Stomach (tissue), 4 donors: ENCODE data around the gene ERN1.

Experiments used
- EP300 ChIP-seq: sonication (generic); formaldehyde crosslinking; IDR thresholded peaks from one replicate; pipeline ENCODE4 v1.6.1; 2017; ENCODE audit warnings: antibody characterized with exemption
- POLR2A ChIP-seq, 4 donors: fragments of 450-650 bp; IDR thresholded peaks; one replicate each; pipeline ENCODE4 v1.6.1; 2016; ENCODE audit warnings: antibody characterized with exemption in 4 of 4, control low read depth in 2 of 4, mild to moderate bottlenecking in 1 of 4, moderate library complexity in 1 of 4
- POLR2AphosphoS5 ChIP-seq, 3 donors: sonication (generic); formaldehyde crosslinking; IDR thresholded peaks; one replicate each; pipeline ENCODE4 v1.6.1; 2016; ENCODE audit warnings: antibody characterized with exemption in 3 of 3
- TF ChIP-seq, protein P1 (sequence below), 7 experiments: fragments of 450-650 bp in 4 of 7; fragments of 200-600 bp in 3 of 7; sonication (generic) in 3 of 7; IDR thresholded peaks; one replicate each; pipeline ENCODE4 v1.5.1; 2016 to 2019; ENCODE audit warnings: antibody characterized with exemption in 7 of 7, control low read depth in 2 of 7, mild to moderate bottlenecking in 1 of 7

DNA sequence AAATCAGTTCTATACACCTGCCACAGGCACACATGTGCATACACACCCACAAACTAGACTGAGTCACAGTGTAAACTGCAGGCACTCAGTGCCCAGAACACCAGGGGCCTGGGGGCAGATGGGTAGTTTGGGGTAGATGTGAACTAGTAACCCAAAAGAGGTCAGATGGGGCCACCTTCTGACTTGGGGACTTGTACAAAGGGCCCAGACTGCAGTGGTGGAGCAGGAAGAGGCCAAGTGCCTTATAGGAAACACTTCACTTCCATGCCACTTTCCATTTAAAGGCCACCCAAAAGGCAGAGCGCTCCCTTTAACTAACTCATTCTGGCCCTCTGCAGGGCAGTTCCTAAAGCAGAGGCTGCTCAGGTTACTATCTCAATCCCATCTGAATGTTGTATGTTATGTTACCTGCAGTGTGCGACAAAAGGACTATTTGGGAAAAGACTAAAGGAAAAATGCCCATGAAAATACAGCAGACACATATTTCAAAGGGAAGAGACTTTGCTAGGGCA is 27.8 kb upstream of the ERN1 start:
- TF ChIP-seq, protein P1, sequence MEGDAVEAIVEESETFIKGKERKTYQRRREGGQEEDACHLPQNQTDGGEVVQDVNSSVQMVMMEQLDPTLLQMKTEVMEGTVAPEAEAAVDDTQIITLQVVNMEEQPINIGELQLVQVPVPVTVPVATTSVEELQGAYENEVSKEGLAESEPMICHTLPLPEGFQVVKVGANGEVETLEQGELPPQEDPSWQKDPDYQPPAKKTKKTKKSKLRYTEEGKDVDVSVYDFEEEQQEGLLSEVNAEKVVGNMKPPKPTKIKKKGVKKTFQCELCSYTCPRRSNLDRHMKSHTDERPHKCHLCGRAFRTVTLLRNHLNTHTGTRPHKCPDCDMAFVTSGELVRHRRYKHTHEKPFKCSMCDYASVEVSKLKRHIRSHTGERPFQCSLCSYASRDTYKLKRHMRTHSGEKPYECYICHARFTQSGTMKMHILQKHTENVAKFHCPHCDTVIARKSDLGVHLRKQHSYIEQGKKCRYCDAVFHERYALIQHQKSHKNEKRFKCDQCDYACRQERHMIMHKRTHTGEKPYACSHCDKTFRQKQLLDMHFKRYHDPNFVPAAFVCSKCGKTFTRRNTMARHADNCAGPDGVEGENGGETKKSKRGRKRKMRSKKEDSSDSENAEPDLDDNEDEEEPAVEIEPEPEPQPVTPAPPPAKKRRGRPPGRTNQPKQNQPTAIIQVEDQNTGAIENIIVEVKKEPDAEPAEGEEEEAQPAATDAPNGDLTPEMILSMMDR (IDR thresholded peaks at IDR 0.05), result no peak
- TF ChIP-seq EP300, result no peak
- TF ChIP-seq POLR2A (IDR thresholded peaks at IDR 0.05), result no peak
- no peak for TF ChIP-seq POLR2AphosphoS5 (IDR thresholded peaks at IDR 0.05)
